Bronchial epithelial cell (primary cell): ENCODE data around the gene CRABP2. TPM values are rescaled to one million over a fixed set of nuclear protein-coding genes. Genes with fewer than 3 reads are reported as not detected.

ENCODE experiments used
- DNase-seq: peaks from one replicate; pipeline ENCODE4 v3.0.0-alpha.2; 2010; ENCODE audit warnings: low read depth
- FAIRE-seq: peaks from 2 replicates; lab custom pipeline; 2011; peaks lifted over from hg19 to GRCh38; lab: Jason Lieb, UNC
- H3K27me3 ChIP-seq: 2 replicates; pipeline ENCODE4 v1.5.1; 2011; ENCODE audit warnings: low read length; ENCODE audit not compliant: control insufficient read depth, insufficient read depth
- H3K36me3 ChIP-seq: 2 replicates; pipeline ENCODE4 v1.5.1; 2011; ENCODE audit warnings: low read length; ENCODE audit not compliant: control insufficient read depth, insufficient read depth
- H3K4me3 ChIP-seq: 2 replicates; pipeline ENCODE4 v1.5.1; 2011; ENCODE audit warnings: mild to moderate bottlenecking, low read depth, low read length, control low read depth
- total RNA-seq: library from RNA; depleted of rRNA; stranded (reverse); fragments of >200 nt; gene quantifications from 2 replicates; pipeline ENCODE4 v1.2.1, GENCODE V29; 2014
- TF ChIP-seq, protein P1 (sequence below): IDR thresholded peaks from 2 replicates; pipeline ENCODE4 v1.5.1; 2011; ENCODE audit warnings: mild to moderate bottlenecking, moderate library complexity, low read length, control low read depth, inconsistent platforms; ENCODE audit not compliant: insufficient read depth, severe bottlenecking

The CRABP2 gene
- 5.3 and 112 TPM in 2 replicates for total RNA-seq

DNA sequence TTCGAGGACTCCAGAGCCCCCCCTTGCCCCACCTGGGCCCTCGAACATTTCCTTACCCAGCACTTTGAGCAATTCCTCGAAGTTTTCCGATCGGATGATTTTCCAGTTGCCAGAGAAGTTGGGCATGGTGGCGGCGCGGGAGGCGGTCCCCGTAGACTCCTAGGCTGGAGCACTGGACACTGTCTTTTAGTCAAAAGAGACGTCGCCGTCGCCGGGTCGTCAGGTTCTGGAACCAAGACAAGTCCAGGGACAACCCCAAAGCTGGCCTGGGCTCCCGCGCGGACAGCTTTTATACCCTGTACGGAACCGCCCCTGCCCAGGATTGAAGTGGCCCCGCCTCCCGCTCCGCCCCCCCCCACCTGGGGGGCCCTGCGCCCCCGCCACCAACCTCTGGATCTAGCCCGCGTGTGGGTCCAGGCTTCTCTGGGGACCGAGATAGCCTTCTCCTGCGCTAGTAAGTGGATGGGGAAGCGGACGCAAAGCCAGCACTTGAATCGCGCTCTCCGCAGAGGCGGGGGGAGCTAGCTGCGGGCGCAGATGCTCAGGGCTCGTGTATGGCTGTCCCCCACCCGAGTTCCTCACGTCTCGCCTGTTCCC lies at the start of gene CRABP2:
Gene CRABP2, minus strand, starts transcription at position 263 of the 597 bp plus-strand sequence. Its CDS starts 137 bp downstream, at position 126.
- Histone ChIP-seq H3K4me3 (peak within 1 kb of the TSS; percentile 60), H3K36me3 (peaks cover 11% of the 10 kb centered on the region), H3K27me3 (no peaks in the 10 kb centered on the region)
- no peak for DNase-seq
- TF ChIP-seq, protein P1, sequence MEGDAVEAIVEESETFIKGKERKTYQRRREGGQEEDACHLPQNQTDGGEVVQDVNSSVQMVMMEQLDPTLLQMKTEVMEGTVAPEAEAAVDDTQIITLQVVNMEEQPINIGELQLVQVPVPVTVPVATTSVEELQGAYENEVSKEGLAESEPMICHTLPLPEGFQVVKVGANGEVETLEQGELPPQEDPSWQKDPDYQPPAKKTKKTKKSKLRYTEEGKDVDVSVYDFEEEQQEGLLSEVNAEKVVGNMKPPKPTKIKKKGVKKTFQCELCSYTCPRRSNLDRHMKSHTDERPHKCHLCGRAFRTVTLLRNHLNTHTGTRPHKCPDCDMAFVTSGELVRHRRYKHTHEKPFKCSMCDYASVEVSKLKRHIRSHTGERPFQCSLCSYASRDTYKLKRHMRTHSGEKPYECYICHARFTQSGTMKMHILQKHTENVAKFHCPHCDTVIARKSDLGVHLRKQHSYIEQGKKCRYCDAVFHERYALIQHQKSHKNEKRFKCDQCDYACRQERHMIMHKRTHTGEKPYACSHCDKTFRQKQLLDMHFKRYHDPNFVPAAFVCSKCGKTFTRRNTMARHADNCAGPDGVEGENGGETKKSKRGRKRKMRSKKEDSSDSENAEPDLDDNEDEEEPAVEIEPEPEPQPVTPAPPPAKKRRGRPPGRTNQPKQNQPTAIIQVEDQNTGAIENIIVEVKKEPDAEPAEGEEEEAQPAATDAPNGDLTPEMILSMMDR, result no peak
- FAIRE-seq, result no peak

DNA sequence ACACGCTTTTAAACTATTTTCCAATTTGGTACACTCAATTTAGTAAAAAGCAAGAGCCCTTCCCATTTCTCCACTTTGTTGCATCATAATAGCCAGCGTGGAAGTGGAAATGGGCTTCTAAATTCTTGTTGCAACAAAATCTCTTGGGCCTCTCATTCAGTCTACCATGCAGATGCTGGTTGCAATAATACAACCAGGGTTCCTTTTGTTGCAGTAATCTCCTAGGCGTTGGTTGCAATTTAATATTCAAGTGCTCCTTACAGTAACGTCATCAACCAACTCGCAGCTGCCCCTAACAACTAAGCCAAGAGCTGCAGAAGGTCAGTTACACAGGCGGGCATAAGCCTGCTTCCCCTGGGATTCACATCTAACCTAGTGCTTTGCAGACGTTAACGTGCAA lies 48.8 kb upstream of the CRABP2 start:
- no peak for DNase-seq

DNA sequence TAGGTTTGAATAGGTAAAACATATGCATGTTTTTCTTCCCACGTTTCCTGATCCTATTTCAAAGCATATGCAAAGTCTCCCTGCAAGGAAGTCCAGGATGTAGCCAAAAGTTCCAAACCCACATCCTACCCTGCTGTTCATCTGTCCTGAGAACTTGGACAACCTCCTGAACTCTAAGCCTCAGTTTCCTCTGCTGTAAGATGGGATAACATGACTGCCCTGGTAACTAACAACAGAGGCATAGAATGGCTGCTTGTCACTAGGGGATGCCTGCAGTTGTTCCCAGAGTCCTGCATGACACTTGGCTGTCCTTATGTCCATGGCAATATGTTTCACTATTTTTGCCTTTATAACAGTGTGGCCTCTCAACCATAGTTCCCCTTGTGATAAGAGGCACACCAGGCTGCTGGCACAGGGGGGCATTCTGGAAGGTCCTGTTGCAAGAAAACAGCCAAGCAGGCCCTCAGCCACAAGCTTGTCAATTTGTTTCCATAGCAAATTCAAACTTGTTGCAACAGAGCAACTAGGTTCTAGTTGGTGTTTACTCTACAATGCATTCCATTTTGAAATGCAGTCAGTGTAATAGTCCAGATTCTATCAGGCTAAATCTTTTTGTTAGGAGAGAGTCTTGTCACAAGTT lies 47.6 kb upstream of the CRABP2 start:
- H3K27me3 ChIP-seq, result no peaks in the 10 kb centered on the region
- TF ChIP-seq, protein P1, result no peak
- peak; percentile 26 for DNase-seq
- H3K4me3 ChIP-seq, result no peak overlapping the region
- H3K36me3 ChIP-seq, result no peaks in the 10 kb centered on the region
- no peak for FAIRE-seq

More for the DNA sequence above, 48.8 kb upstream of the CRABP2 start:
- Histone ChIP-seq H3K27me3 (no peaks in the 10 kb centered on the region), H3K36me3 (no peaks in the 10 kb centered on the region), H3K4me3 (no peak overlapping the region)
- TF ChIP-seq, protein P1, result no peak
- no peak for FAIRE-seq

DNA sequence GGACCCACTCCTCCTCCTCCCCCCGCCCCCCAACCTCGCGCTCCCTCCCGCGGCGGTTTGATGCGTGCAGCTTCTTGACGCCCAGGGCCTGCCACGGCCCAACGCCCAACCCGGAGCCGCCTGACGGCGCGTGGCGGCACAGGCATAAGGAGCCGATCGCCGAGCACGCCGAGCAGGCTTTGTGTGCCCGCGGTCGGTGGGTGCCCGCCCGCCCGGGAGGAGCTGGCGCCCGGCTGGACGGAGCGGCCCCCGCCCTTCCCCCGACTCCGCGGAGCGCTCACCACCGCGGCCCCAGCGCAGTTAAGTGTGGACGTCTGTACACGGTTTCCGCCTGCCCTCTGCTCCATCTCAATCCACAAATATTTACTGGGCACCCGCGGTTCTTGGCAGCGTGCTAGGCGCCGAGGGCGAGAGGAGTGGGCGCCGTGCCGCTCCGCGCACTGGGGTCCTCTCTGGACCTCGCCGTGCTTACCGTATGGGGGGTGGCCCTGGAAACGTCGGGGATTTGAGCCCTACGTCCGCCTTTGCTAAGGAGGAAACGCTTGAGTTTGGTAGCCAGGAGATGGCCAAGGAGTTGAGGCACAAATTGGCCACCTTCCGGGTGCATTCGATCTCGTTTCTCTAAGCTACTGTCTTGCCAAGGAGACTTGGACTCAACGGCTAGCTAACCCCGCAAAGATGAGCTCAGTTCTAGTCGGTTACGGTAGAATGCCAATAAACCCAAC lies 46.5 kb upstream of the CRABP2 start:
- FAIRE-seq (no peak), DNase-seq (peak; percentile 84)
- Histone ChIP-seq H3K4me3 (peak overlapping the region; percentile 71), H3K27me3 (no peaks in the 10 kb centered on the region), H3K36me3 (no peaks in the 10 kb centered on the region)
- TF ChIP-seq, protein P1, result peak; percentile 10

DNA sequence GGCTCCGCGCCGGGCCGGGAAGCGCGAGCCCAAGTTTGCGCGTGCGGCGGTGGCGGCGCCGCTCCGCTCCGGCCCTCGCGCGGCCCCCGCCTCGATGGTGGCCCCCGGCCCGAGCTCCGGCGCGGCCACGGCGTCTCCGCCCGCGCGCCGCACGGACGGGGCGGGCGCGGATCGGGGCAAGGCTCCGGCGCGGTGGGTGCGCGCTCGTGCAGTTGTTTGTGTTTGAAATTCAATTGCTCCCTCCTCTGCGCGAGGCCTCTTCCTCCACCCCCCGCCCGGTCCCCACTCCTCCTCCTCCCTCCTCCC lies 46.0 kb upstream of the CRABP2 start, which contains the start of gene HDGF:
Gene HDGF, minus strand, starts transcription at position 225 of the 306 bp plus-strand sequence. CDS start 246 bp downstream, outside the sequence.
- DNase-seq (no peak), FAIRE-seq (no peak)
- no peaks in the 10 kb centered on the region for H3K36me3 ChIP-seq
- TF ChIP-seq, protein P1, result no peak
- no peaks in the 10 kb centered on the region for H3K27me3 ChIP-seq
- H3K4me3 ChIP-seq, result peak within 1 kb of the TSS; percentile 71
